H9 (cell line): ENCODE measurements around the gene RNF148. TPM values are rescaled to one million over a fixed set of nuclear protein-coding genes. Genes with fewer than 3 reads are reported as not detected.

Source experiments
- DNase-seq: peaks from one replicate; pipeline ENCODE4 v3.0.0-alpha.2; 2017
- H2AFZ ChIP-seq: one replicate; pipeline ENCODE4 v1.6.1; 2013; ENCODE audit warnings: mild to moderate bottlenecking, low read length, control low read depth, moderate library complexity
- H2AK5ac ChIP-seq: 2 replicates; pipeline ENCODE4 v1.6.1; 2013; ENCODE audit warnings: low read length, control low read depth, mixed read lengths; ENCODE audit not compliant: insufficient read length
- H2BK120ac ChIP-seq: one replicate; pipeline ENCODE4 v1.6.1; 2013; ENCODE audit warnings: low read depth, mild to moderate bottlenecking, low read length, control low read depth, inconsistent platforms; ENCODE audit not compliant: poor library complexity, severe bottlenecking
- H2BK12ac ChIP-seq: 2 replicates; pipeline ENCODE4 v1.6.1; 2013; ENCODE audit warnings: low read length, control low read depth, mixed read lengths, low read depth; ENCODE audit not compliant: insufficient read length
- H2BK15ac ChIP-seq: 2 replicates; pipeline ENCODE4 v1.6.1; 2013; ENCODE audit warnings: low read depth, low read length, control low read depth
- H2BK20ac ChIP-seq: one replicate; pipeline ENCODE4 v1.6.1; 2013; ENCODE audit warnings: low read depth, mild to moderate bottlenecking, low read length, control low read depth, inconsistent platforms; ENCODE audit not compliant: poor library complexity, severe bottlenecking
- H2BK5ac ChIP-seq: 2 replicates; pipeline ENCODE4 v1.6.1; 2013; ENCODE audit warnings: low read length, control low read depth, mixed read lengths; ENCODE audit not compliant: insufficient read length
- H3K14ac ChIP-seq: 2 replicates; pipeline ENCODE4 v1.6.1; 2013; ENCODE audit warnings: low read length, control low read depth; ENCODE audit not compliant: insufficient read depth
- H3K18ac ChIP-seq: 2 replicates; pipeline ENCODE4 v1.6.1; 2013; ENCODE audit warnings: low read depth, mild to moderate bottlenecking, mixed read lengths, low read length, control low read depth; ENCODE audit not compliant: insufficient read length
- H3K23ac ChIP-seq: 2 replicates; pipeline ENCODE4 v1.6.1; 2013; ENCODE audit warnings: low read length, control low read depth, mixed read lengths, low read depth; ENCODE audit not compliant: insufficient read length
- H3K23me2 ChIP-seq: 2 replicates; pipeline ENCODE4 v1.6.1; 2013; ENCODE audit warnings: low read depth, mild to moderate bottlenecking, mixed read lengths, low read length, control low read depth; ENCODE audit not compliant: insufficient read length, poor library complexity, severe bottlenecking
- H3K27ac ChIP-seq: 2 replicates; pipeline ENCODE4 v1.5.1; 2013; ENCODE audit warnings: low read length, control low read depth, mixed read lengths, low read depth; ENCODE audit not compliant: insufficient read length
- H3K27me3 ChIP-seq: 2 replicates; pipeline ENCODE4 v1.6.1; 2013; ENCODE audit warnings: low read length, control low read depth, inconsistent platforms; ENCODE audit not compliant: insufficient read depth
- H3K4ac ChIP-seq: 2 replicates; pipeline ENCODE4 v1.6.1; 2013; ENCODE audit warnings: low read depth, mild to moderate bottlenecking, control low read depth, inconsistent platforms, low read length, moderate library complexity
- H3K4me1 ChIP-seq: 2 replicates; pipeline ENCODE4 v1.6.1; 2013; ENCODE audit warnings: low read length, control low read depth, inconsistent platforms; ENCODE audit not compliant: insufficient read depth
- H3K4me2 ChIP-seq: 2 replicates; pipeline ENCODE4 v1.6.1; 2013; ENCODE audit warnings: low read length, control low read depth, mixed read lengths; ENCODE audit not compliant: insufficient read length, insufficient read depth
- H3K56ac ChIP-seq: 2 replicates; pipeline ENCODE4 v1.6.1; 2013; ENCODE audit warnings: low read depth, mild to moderate bottlenecking, mixed read lengths, low read length, control low read depth; ENCODE audit not compliant: insufficient read length
- H3K79me1 ChIP-seq: 2 replicates; pipeline ENCODE4 v1.6.1; 2013; ENCODE audit warnings: low read depth, mild to moderate bottlenecking, moderate library complexity, low read length, control low read depth, inconsistent platforms; ENCODE audit not compliant: insufficient read depth, poor library complexity, severe bottlenecking
- H3K79me2 ChIP-seq: 2 replicates; pipeline ENCODE4 v1.6.1; 2013; ENCODE audit warnings: low read length, control low read depth, inconsistent platforms; ENCODE audit not compliant: insufficient read depth
- H3K9ac ChIP-seq: 2 replicates; pipeline ENCODE4 v1.6.1; 2013; ENCODE audit warnings: low read length, control low read depth, mixed read lengths; ENCODE audit not compliant: insufficient read length; ENCODE audit errors: extremely low read depth
- H3K9me3 ChIP-seq: one replicate; pipeline ENCODE4 v1.6.1; 2013; ENCODE audit warnings: low read depth, low read length, inconsistent platforms; ENCODE audit not compliant: control insufficient read depth
- H3T11ph ChIP-seq: one replicate; pipeline ENCODE4 v1.6.1; 2013; ENCODE audit warnings: mild to moderate bottlenecking, low read length, control low read depth, inconsistent platforms
- H4K20me1 ChIP-seq: one replicate; pipeline ENCODE4 v1.6.1; 2013; ENCODE audit not compliant: control insufficient read depth, insufficient read length, insufficient read depth
- H4K5ac ChIP-seq: 2 replicates; pipeline ENCODE4 v1.6.1; 2013; ENCODE audit warnings: low read depth, mild to moderate bottlenecking, mixed read lengths, low read length, control low read depth; ENCODE audit not compliant: insufficient read length
- H4K8ac ChIP-seq: replicated peaks from 2 replicates; pipeline ENCODE4 v1.6.1; 2013; ENCODE audit warnings: low read length, control low read depth, mixed read lengths, low read depth; ENCODE audit not compliant: insufficient read length
- H4K91ac ChIP-seq: 2 replicates; pipeline ENCODE4 v1.6.1; 2013; ENCODE audit warnings: low read depth, mild to moderate bottlenecking, moderate library complexity, mixed read lengths, low read length, control low read depth; ENCODE audit not compliant: insufficient read length
- H3K27ac Mint-ChIP-seq, 3 experiments: 2 replicates in 2 of 3; 3 replicates in 1 of 3; pipeline ENCODE4 v1.8.0; 2020 to 2021; ENCODE audit warnings: mixed read lengths in 3 of 3, mild to moderate bottlenecking in 1 of 3, moderate library complexity in 1 of 3
- H3K27me3 Mint-ChIP-seq: 2 replicates; pipeline ENCODE4 v1.8.0; 2021; ENCODE audit warnings: low read depth, mild to moderate bottlenecking, moderate library complexity, mixed read lengths
- H3K36me3 Mint-ChIP-seq, 3 experiments: 2 replicates in 2 of 3; 3 replicates in 1 of 3; pipeline ENCODE4 v1.8.0; 2020 to 2021; ENCODE audit warnings: low read depth in 3 of 3, mixed read lengths in 3 of 3; ENCODE audit not compliant: insufficient read depth in 1 of 3
- H3K4me1 Mint-ChIP-seq, 2 experiments: 2 replicates each; pipeline ENCODE4 v1.8.0; 2020; ENCODE audit warnings: mixed read lengths in 2 of 2
- H3K4me3 Mint-ChIP-seq, 2 experiments: 2 replicates in 1 of 2; 3 replicates in 1 of 2; pipeline ENCODE4 v1.8.0; 2020 to 2021; ENCODE audit warnings: mild to moderate bottlenecking in 2 of 2, mixed read lengths in 2 of 2, moderate library complexity in 1 of 2
- H3K9me3 Mint-ChIP-seq, 2 experiments: 2 replicates in 1 of 2; 3 replicates in 1 of 2; pipeline ENCODE4 v1.8.0; 2020; ENCODE audit warnings: mild to moderate bottlenecking in 2 of 2, mixed read lengths in 2 of 2, moderate library complexity in 1 of 2
- CTCF ChIP-seq: fragments of 200-600 bp; sonication (generic); conservative IDR thresholded peaks from 3 replicates; pipeline ENCODE4 v1.8.0; 2021; ENCODE audit warnings: antibody characterized with exemption, mild to moderate bottlenecking
- WGBS: extraction: QIAGEN DNeasy Blood & Tissue Kit; methylation state at CpG from one replicate; pipeline ENCODE4 v1.1.7; 2013; ENCODE audit warnings: missing lambda C conversion rate, low lambda C conversion rate, mixed read lengths; ENCODE audit not compliant: insufficient read length; ENCODE audit errors: extremely low coverage; 5-methylcytosine and 5-hydroxymethylcytosine counted together
- total RNA-seq: library from RNA; stranded (reverse); gene quantifications from 2 replicates; pipeline ENCODE4 v1.2.1, GENCODE V29; 2021

RNF148 gene
- total RNA-seq, 1 experiment from 2014 or later, result 0.39 TPM

GRCh38 chr7:122706836-122707235, 4.1 kb upstream of the RNF148 start:
- Histone ChIP-seq H3T11ph (no peak overlapping the region), H3K56ac (no peak overlapping the region), H3K4me1 (no peaks in the 10 kb centered on the region), H2AK5ac (no peak overlapping the region), H2BK5ac (no peak overlapping the region), H2BK20ac (no peak overlapping the region), H3K9me3 (no peaks in the 10 kb centered on the region), H3K9ac (no peak overlapping the region), H4K91ac (no peak overlapping the region), H4K20me1 (no peaks in the 10 kb centered on the region), H3K18ac (no peak overlapping the region), H3K23ac (no peak overlapping the region), H3K27me3 (no peaks in the 10 kb centered on the region), H2BK12ac (no peak overlapping the region), H3K4ac (no peak overlapping the region), H3K79me1 (no peaks in the 10 kb centered on the region), H4K5ac (no peak overlapping the region), H3K23me2 (no peaks in the 10 kb centered on the region), H3K4me2 (no peak overlapping the region), H2BK15ac (no peak overlapping the region), H3K14ac (no peak overlapping the region), H3K79me2 (no peaks in the 10 kb centered on the region), H4K8ac (no peak overlapping the region), H3K27ac (no peak overlapping the region), H2AFZ (no peak overlapping the region), H2BK120ac (no peak overlapping the region)
- no peak for DNase-seq
- TF ChIP-seq CTCF, result no peak
- H3K4me1 Mint-ChIP-seq, result no peaks in the 10 kb centered on the region
- no CpG with 5 or more reads among the region's 2 CpGs for WGBS
- H3K9me3 Mint-ChIP-seq, result no peaks in the 10 kb centered on the region
- no peak overlapping the region for H3K4me3 Mint-ChIP-seq
- H3K27ac Mint-ChIP-seq, result no peak overlapping the region
- no peaks in the 10 kb centered on the region; a peak in 1 of 7 replicates for H3K36me3 Mint-ChIP-seq
- H3K27me3 Mint-ChIP-seq, result no peaks in the 10 kb centered on the region
